ENCODE data around the gene EPC1. TPM values are rescaled to one million over a fixed set of nuclear protein-coding genes. Genes with fewer than 3 reads are reported as not detected.
A peak's percentile ranks its signal among the peaks of the same experiment; 100 is the strongest.

The EPC1 gene
- total and polyA plus RNA-seq, 10 of the 15 experiments (the other 5 are each of a cell fraction or from before 2014, with no cell fraction given), result 6.8 to 59.2 (median 19.4) TPM

GRCh38 chr10:32265756-32266155 lies 81.2 kb downstream of the EPC1 start:
- FAIRE-seq (no peak), ATAC-seq (no peak), DNase-seq (ENCODE audit: low read depth, low spot score) (no peak)
- H3K9ac ChIP-seq (ENCODE audit: control insufficient read depth, insufficient read depth, low read length), result no peak overlapping the region
- peaks cover 2 to 15% of the 10 kb centered on the region in 2 experiments; a peak in 3 of 4 replicates for H3K36me3 ChIP-seq (ENCODE audit: control insufficient read depth in 2 of 2, insufficient read depth in 2 of 2, low read length in 1 of 2)
- no peaks in the 10 kb centered on the region for H3K9me3 ChIP-seq (replicated peaks; ENCODE audit: control insufficient read depth, insufficient read depth, low read length)
- ChIA-PET POLR2A (no interaction called here), CTCF (interaction anchor here (1.2 kb wide), 1 partner anchor 9 kb away, joined by 3 read pairs; no protein-coding TSS in a partner anchor), SMC1A (ENCODE audit: uncharacterized antibody, unreplicated experiment) (interaction anchor here (1.5 kb wide), 1 partner anchor 43 kb away, joined by 4 read pairs; no protein-coding TSS in a partner anchor), RAD21 (ENCODE audit: unreplicated experiment) (interaction anchor here (0.6 kb wide), 1 partner anchor 14 kb away, joined by 3 read pairs; no protein-coding TSS in a partner anchor)
- in situ Hi-C loops (cut with MboI) (no loop called here), intact Hi-C loops (cut with micrococcal nuclease; ENCODE audit: unreplicated experiment) (no loop called here)
- no peaks in the 10 kb centered on the region for H3K27me3 ChIP-seq (replicated peaks in 1 of 2; ENCODE audit: control insufficient read depth in 2 of 2, insufficient read depth in 2 of 2, low read length in 1 of 2)
- no TSS peak for BruUV-seq (replicated peaks)
- H3K4me1 ChIP-seq (ENCODE audit: control insufficient read depth, insufficient read depth, low read length), result no peaks in the 10 kb centered on the region
- no peak overlapping the region for H3K27ac ChIP-seq (ENCODE audit: control insufficient read depth, insufficient read depth)
- no peaks in the 10 kb centered on the region for H4K20me1 ChIP-seq (ENCODE audit: control insufficient read depth, insufficient read depth)
- H3K79me2 ChIP-seq (ENCODE audit: control insufficient read depth, insufficient read depth, low read length), result no peaks in the 10 kb centered on the region
- H3K4me3 ChIP-seq, result no peak overlapping the region
- TF ChIP-seq USF1 (IDR thresholded peaks at IDR 0.05; ENCODE audit: borderline replicate concordance, extremely low read length, insufficient read depth, low read depth, low read length), result no peak
- 0 out of 2 replicates have a peak, but pooled peaks have one; percentile 19 for TF ChIP-seq POLR2A (IDR thresholded peaks at IDR 0.05; ENCODE audit: low read depth, low read length)
- TF ChIP-seq NRF1 (conservative IDR thresholded peaks at IDR 0.05; ENCODE audit: low read depth, low read length), result no peak
- TF ChIP-seq HDGF (IDR thresholded peaks at IDR 0.05), result no peak
- no peak for TF ChIP-seq CBX5 (IDR thresholded peaks at IDR 0.05; ENCODE audit: low read depth)
- no peak overlapping the region for H3K4me2 ChIP-seq (ENCODE audit: control insufficient read depth, insufficient read depth)
- no peak overlapping the region for H2AFZ ChIP-seq (ENCODE audit: control insufficient read depth, low read depth, low read length)
- 100% methylated on average over 2 of the region's 2 CpGs for WGBS (ENCODE audit: insufficient coverage, insufficient replicate concordance, low lambda C conversion rate, missing lambda C conversion rate)

GRCh38 chr10:32263300-32263699 lies 83.7 kb downstream of the EPC1 start:
- Histone ChIP-seq H3K4me2 (ENCODE audit: control insufficient read depth, insufficient read depth) (no peak overlapping the region), H3K9ac (ENCODE audit: control insufficient read depth, insufficient read depth, low read length) (no peak overlapping the region), H3K4me3 (no peak overlapping the region), H3K79me2 (ENCODE audit: control insufficient read depth, insufficient read depth, low read length) (no peaks in the 10 kb centered on the region), H3K27ac (ENCODE audit: control insufficient read depth, insufficient read depth) (no peak overlapping the region), H3K27me3 (replicated peaks in 1 of 2; ENCODE audit: control insufficient read depth in 2 of 2, insufficient read depth in 2 of 2, low read length in 1 of 2) (no peaks in the 10 kb centered on the region), H3K9me3 (replicated peaks; ENCODE audit: control insufficient read depth, insufficient read depth, low read length) (no peaks in the 10 kb centered on the region), H4K20me1 (ENCODE audit: control insufficient read depth, insufficient read depth) (no peaks in the 10 kb centered on the region), H3K4me1 (ENCODE audit: control insufficient read depth, insufficient read depth, low read length) (no peaks in the 10 kb centered on the region), H2AFZ (ENCODE audit: control insufficient read depth, low read depth, low read length) (no peak overlapping the region), H3K36me3 (ENCODE audit: control insufficient read depth in 2 of 2, insufficient read depth in 2 of 2, low read length in 1 of 2) (peaks cover 0 to 6% of the 10 kb centered on the region in 2 experiments; a peak in 2 of 4 replicates)
- 90% methylated on average over 1 of the region's 1 CpG for WGBS (ENCODE audit: insufficient coverage, insufficient replicate concordance, low lambda C conversion rate, missing lambda C conversion rate)
- no peak for FAIRE-seq
- ChIA-PET POLR2A (no interaction called here), RAD21 (ENCODE audit: unreplicated experiment) (no interaction called here), SMC1A (ENCODE audit: uncharacterized antibody, unreplicated experiment) (interaction anchor here (1.2 kb wide), 1 partner anchor 11 kb away, joined by 6 read pairs; no protein-coding TSS in a partner anchor), CTCF (interaction anchor here (0.7 to 1.4 kb wide), 3 partner anchors 12 to 82 kb away, joined by 3 to 6 read pairs (median 5); no protein-coding TSS in a partner anchor)
- in situ Hi-C loops (cut with MboI), result no loop called here
- BruUV-seq (replicated peaks), result no TSS peak
- intact Hi-C loops (cut with micrococcal nuclease; ENCODE audit: unreplicated experiment), result no loop called here
- peak; percentile 21; the same call in 1 of the 3 replicates for ATAC-seq
- no peak for TF ChIP-seq SMC3 (IDR thresholded peaks at IDR 0.05; ENCODE audit: borderline replicate concordance, low read length)
- no peak for DNase-seq (ENCODE audit: low read depth, low spot score)

Measured in GM12878 (cell line).